BLaER1 treated with 17β-estradiol and CSF1 and Interleukin-3, amounts not matched to agents 10 nM and 100 nM (cell line): ENCODE results near the gene KCNH5.
A peak's percentile ranks its signal among the peaks of the same experiment; 100 is the strongest.

Source experiments
- H3K27ac ChIP-seq, 11 experiments: shearing (Covaris generic); formaldehyde crosslinking; 2 replicates each; pipeline ENCODE4 v1.8.1; 2022
- H3K27me3 ChIP-seq, 11 experiments: shearing (Covaris generic); formaldehyde crosslinking; 2 replicates each; pipeline ENCODE4 v1.8.1; 2022
- H3K36me3 ChIP-seq, 11 experiments: shearing (Covaris generic); formaldehyde crosslinking; 2 replicates each; pipeline ENCODE4 v1.8.1; 2022
- H3K4me1 ChIP-seq, 10 experiments: shearing (Covaris generic); formaldehyde crosslinking; 2 replicates each; pipeline ENCODE4 v1.8.1; 2022
- H3K4me2 ChIP-seq, 11 experiments: shearing (Covaris generic); formaldehyde crosslinking; 2 replicates each; pipeline ENCODE4 v1.8.1; 2022
- H3K4me3 ChIP-seq, 10 experiments: shearing (Covaris generic); formaldehyde crosslinking; 2 replicates each; pipeline ENCODE4 v1.8.1; 2022
- H3K9ac ChIP-seq, 11 experiments: shearing (Covaris generic); formaldehyde crosslinking; 2 replicates each; pipeline ENCODE4 v1.8.1; 2022
- H3K9me3 ChIP-seq, 11 experiments: shearing (Covaris generic); formaldehyde crosslinking; replicated peaks in 1 of 11; 2 replicates each; pipeline ENCODE4 v1.8.1; 2022
- H4K20me1 ChIP-seq, 11 experiments: shearing (Covaris generic); formaldehyde crosslinking; 2 replicates each; pipeline ENCODE4 v1.8.1; 2022
- Cebpa-rat ChIP-seq, 11 experiments: shearing (Covaris generic); IDR thresholded peaks; 2 replicates each; pipeline ENCODE4 v1.8.1; 2022

The KCNH5 gene

DNA sequence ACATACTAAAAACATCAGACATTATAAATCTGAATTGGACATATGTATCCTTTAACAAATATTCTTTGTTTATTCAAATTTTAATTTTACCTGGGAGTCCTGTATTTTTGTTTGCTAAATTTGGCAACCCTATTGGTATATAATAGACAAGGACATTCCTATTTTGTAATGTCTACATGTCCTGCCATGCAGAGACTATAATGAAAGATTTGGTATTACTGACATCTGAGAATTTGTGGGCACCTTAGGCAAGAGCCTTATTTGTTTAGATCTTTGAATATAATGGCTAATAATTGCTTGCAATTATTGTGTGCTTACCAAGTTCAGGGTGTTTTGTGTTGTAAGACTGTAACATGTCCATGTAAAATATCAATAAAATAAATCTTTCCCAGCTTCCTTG, 334.4 kb downstream of the KCNH5 start:
- no peaks in the 10 kb centered on the region for H4K20me1 ChIP-seq
- peaks cover 0 to 14% (median 10%) of the 10 kb centered on the region in 10 experiments; a peak in 16 of 20 replicates for H3K4me1 ChIP-seq
- H3K27ac ChIP-seq = no peak overlapping the region
- TF ChIP-seq Cebpa-rat (IDR thresholded peaks at IDR 0.05) = no peak
- no peaks in the 10 kb centered on the region for H3K27me3 ChIP-seq
- H3K9ac ChIP-seq = no peak overlapping the region
- no peaks in the 10 kb centered on the region for H3K9me3 ChIP-seq
- H3K4me2 ChIP-seq = peak overlapping the region in 8 of 11 experiments; percentile 10 to 55 (median 40); a peak in 10 of 22 replicates
- no peak overlapping the region for H3K4me3 ChIP-seq
- no peaks in the 10 kb centered on the region for H3K36me3 ChIP-seq

DNA sequence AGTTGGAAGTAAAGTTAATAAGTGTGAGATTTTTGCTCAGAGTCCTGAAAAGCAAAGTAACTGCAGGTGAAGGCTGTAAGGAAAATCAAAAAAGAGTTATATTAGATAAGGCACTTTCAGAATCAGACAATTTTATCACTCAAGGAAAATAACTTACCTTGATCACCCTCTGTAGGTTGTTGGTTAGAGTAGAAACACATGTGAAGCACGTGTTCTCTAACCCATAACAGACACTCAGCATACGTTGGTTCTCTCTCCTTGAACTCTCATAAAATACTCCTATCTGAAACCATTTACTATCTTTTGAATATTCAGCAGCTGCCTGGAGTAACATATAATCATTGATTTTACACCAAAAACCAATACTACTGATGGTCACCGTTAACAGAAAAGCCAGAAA, 335.5 kb downstream of the KCNH5 start:
- no peak overlapping the region for H3K4me3 ChIP-seq
- no peak overlapping the region for H3K4me2 ChIP-seq
- no peak overlapping the region for H3K9ac ChIP-seq
- H3K9me3 ChIP-seq = no peaks in the 10 kb centered on the region
- TF ChIP-seq Cebpa-rat (IDR thresholded peaks at IDR 0.05) = no peak
- no peaks in the 10 kb centered on the region for H3K27me3 ChIP-seq
- H4K20me1 ChIP-seq = no peaks in the 10 kb centered on the region
- H3K27ac ChIP-seq = no peak overlapping the region
- H3K36me3 ChIP-seq = no peaks in the 10 kb centered on the region
- H3K4me1 ChIP-seq = peaks cover 0 to 14% (median 10%) of the 10 kb centered on the region in 10 experiments; a peak in 16 of 20 replicates

DNA sequence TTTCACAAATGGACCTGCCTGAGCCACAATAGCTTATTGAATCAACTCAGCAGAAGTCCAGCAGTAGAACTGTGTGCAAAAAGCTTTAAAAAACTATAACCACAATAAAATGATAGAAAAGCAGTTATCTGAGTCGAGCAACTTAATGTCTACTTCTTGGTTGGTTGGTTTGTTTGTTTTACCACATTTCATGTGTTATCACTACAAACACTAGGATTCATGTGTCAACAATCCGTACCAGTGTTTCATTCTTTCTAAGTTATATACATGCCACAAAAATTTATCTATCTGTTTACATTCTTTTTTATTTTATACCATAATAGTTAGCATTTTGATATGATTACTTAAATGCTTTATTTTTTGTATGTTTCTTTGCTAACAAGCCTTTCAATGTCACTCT, 339.0 kb downstream of the KCNH5 start:
- H3K9me3 ChIP-seq = no peaks in the 10 kb centered on the region
- no peaks in the 10 kb centered on the region for H3K27me3 ChIP-seq
- H3K4me2 ChIP-seq = no peak overlapping the region
- no peaks in the 10 kb centered on the region for H4K20me1 ChIP-seq
- no peak overlapping the region for H3K27ac ChIP-seq
- no peak overlapping the region for H3K4me3 ChIP-seq
- no peaks in the 10 kb centered on the region for H3K36me3 ChIP-seq
- TF ChIP-seq Cebpa-rat (IDR thresholded peaks at IDR 0.05) = no peak
- no peak overlapping the region for H3K9ac ChIP-seq
- peaks cover 0 to 8% (median 4%) of the 10 kb centered on the region in 10 experiments; a peak in 16 of 20 replicates for H3K4me1 ChIP-seq

DNA sequence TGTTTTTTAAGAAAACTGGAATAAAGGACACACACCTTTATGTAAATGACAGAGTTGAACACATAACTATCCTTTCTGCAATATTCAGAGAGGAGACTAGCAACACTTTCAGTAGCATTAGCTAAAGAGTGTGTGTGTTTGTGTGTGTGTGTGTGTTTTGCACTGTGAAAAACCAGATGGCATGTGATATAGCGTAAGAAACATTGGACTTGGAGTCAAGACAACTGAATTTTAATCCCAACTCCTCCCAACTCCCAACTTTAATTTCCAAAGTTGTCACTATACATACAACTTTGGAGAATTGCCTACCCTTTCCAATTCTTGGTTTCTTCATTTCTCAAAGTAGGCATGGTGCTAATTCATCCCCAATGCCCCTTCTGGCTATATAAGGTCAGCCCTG, 347.8 kb downstream of the KCNH5 start:
- no peaks in the 10 kb centered on the region for H3K36me3 ChIP-seq
- H3K9ac ChIP-seq = no peak overlapping the region
- H4K20me1 ChIP-seq = no peaks in the 10 kb centered on the region
- TF ChIP-seq Cebpa-rat (IDR thresholded peaks at IDR 0.05) = no peak
- H3K4me2 ChIP-seq = no peak overlapping the region
- H3K4me1 ChIP-seq = no peaks in the 10 kb centered on the region
- H3K9me3 ChIP-seq = no peaks in the 10 kb centered on the region
- H3K27me3 ChIP-seq = no peaks in the 10 kb centered on the region
- H3K4me3 ChIP-seq = no peak overlapping the region
- no peak overlapping the region for H3K27ac ChIP-seq

DNA sequence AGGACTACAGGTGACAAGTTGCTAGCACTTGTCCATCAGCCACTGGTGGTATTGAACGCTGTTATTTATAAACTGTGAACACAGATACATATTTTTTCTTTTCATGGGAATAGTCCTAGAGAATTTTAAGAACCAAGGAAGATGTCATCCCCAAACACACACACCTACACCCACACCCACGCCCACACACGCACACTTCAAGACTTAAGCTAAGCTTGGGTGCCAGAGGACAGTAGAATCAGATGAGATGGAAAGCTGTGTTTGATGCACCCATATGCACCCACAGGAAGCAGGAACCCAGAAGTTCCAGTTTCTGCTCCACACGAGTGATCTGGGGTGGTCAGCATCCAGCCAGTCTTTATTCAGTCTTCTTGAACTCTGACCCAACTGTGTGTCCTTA, 348.3 kb downstream of the KCNH5 start:
- H3K9ac ChIP-seq = no peak overlapping the region
- H3K4me3 ChIP-seq = no peak overlapping the region
- no peaks in the 10 kb centered on the region for H3K4me1 ChIP-seq

DNA sequence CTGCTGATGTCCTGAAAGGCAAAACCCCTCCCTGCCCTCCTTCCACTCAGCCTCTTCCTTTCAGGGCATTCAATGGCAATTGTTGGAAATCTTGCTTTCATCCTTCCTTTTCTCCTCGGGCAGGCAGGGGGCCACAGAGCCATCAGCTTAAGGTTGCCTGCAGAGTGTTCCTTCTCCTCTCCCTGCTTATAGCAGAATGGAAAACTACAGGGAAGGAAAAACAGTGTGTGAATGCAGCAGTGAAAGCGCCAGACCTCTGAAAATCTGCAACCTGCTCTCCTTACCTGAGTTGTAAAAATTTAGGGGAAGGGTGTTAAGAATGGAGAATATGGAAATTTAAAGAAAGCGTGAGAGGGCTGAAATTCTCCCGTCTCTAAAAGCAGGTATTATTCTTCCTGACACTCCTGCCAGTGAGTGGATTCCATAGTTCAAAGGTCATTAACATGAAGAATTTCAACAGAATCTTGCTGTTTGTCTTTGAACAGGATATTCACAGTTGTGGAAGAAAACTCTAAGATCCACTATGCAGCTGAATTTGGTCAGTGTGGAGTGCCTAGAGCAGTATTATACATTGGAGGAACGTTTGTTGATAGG, 348.8 kb downstream of the KCNH5 start:
- no peaks in the 10 kb centered on the region for H3K4me1 ChIP-seq
- no peak overlapping the region for H3K4me2 ChIP-seq
- no peaks in the 10 kb centered on the region for H3K27me3 ChIP-seq
- H4K20me1 ChIP-seq = no peaks in the 10 kb centered on the region
- no peaks in the 10 kb centered on the region for H3K36me3 ChIP-seq
- H3K9ac ChIP-seq = no peak overlapping the region
- no peak overlapping the region for H3K27ac ChIP-seq
- H3K4me3 ChIP-seq = no peak overlapping the region
- no peaks in the 10 kb centered on the region for H3K9me3 ChIP-seq
- TF ChIP-seq Cebpa-rat (IDR thresholded peaks at IDR 0.05) = no peak

More for the DNA sequence above, 348.3 kb downstream of the KCNH5 start:
- TF ChIP-seq Cebpa-rat (IDR thresholded peaks at IDR 0.05) = no peak
- no peak overlapping the region for H3K27ac ChIP-seq
- H3K4me2 ChIP-seq = no peak overlapping the region
- no peaks in the 10 kb centered on the region for H3K36me3 ChIP-seq
- no peaks in the 10 kb centered on the region for H4K20me1 ChIP-seq
- no peaks in the 10 kb centered on the region for H3K9me3 ChIP-seq
- no peaks in the 10 kb centered on the region for H3K27me3 ChIP-seq

DNA sequence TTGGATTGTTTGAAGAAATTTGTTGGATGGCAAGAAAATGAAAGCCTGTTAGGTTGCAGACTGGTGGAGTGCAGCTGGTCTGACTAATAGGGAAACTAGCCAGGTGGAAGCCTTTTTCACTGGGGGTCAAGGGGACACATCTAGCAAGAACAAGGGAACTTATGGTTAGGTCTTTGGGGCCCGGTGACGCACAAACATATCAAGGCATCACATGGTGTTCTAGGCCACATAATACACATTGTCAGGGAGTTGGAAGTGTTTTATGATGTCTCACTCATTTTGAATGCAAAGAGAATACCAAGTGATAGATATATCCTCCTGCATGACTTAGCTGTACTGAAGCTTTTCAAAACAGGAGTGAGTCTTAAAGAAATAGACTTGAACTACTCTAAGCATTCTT, 351.2 kb downstream of the KCNH5 start:
- Histone ChIP-seq H3K36me3 (no peaks in the 10 kb centered on the region), H3K4me1 (no peaks in the 10 kb centered on the region), H3K9ac (no peak overlapping the region), H3K9me3 (no peaks in the 10 kb centered on the region), H3K4me3 (no peak overlapping the region), H3K27me3 (no peaks in the 10 kb centered on the region), H3K4me2 (no peak overlapping the region), H4K20me1 (no peaks in the 10 kb centered on the region), H3K27ac (no peak overlapping the region)
- TF ChIP-seq Cebpa-rat (IDR thresholded peaks at IDR 0.05) = no peak

DNA sequence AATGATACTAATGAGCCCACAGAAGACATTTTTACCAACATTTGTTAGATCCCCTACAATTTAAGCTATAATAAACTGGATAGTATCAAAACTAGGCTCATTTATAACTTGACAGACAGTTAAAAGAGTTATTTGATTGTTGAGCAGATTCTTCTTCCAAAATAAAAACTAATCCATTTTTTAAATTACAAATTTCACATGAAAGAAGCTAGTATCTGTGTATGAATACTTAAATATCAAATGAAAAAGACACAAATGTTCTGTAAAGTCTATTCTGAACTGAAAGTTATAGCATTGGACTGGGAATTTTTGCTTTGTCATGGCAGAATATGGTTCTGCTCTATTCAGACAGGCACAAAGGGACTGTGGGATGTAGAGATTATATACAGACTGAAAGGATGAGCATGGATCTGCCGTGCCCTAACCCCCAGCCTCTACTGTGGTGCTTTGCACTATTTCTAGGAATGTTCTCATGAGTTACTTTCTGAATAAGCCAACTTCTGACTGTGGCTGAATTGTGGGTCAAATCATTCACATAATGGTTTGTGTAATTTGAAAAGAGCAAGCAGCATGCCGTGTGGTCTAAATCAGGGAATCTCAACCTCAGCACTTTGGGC, 352.7 kb downstream of the KCNH5 start:
- Histone ChIP-seq H3K4me2 (no peak overlapping the region), H3K9ac (no peak overlapping the region), H4K20me1 (no peaks in the 10 kb centered on the region), H3K4me1 (no peaks in the 10 kb centered on the region), H3K27ac (no peak overlapping the region), H3K36me3 (no peaks in the 10 kb centered on the region), H3K9me3 (peaks cover 0 to 10% (median 7%) of the 10 kb centered on the region in 11 experiments; a peak in 11 of 22 replicates), H3K4me3 (no peak overlapping the region), H3K27me3 (no peaks in the 10 kb centered on the region)
- no peak for TF ChIP-seq Cebpa-rat (IDR thresholded peaks at IDR 0.05)

DNA sequence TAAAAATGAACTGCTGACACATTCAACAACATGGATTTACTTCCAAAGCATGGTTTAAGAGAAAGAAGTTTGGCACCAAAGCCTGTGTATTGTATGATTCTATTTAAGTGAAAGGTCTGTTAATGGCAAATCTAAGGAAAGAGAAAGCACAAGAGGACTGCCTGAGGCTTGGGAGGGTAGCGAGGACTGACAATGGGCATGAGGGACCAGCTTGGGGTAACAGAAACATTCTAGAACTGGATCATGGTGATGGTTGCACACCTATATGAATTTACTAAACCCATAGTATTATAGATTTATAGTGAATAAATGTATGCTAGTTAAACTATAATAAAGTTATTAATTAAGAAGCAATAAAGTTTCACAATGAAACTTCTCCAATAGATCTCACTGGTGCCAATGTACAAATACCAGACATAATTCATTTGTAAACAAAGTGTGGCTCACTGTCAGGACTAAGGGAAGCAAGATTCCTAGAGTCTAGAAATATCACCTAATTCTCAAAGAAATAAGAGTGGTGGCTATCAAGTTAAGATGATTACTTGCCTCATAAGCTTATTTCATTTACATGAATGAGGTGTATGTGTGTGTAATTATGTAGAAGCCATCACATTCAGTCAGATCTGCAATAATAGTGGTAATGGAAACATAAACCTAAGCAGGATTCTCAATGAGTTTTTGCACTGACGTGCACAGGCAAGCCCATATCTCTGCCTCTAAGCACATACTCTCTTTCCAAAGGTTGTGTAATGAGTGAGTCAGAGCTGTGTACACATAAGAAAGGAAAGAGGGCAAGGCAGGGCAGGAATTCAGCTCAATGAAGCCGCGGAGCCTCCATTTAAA, 353.4 kb downstream of the KCNH5 start:
- peaks cover 0 to 12% (median 8%) of the 10 kb centered on the region in 11 experiments; a peak in 11 of 22 replicates for H3K9me3 ChIP-seq
- H3K27me3 ChIP-seq = no peaks in the 10 kb centered on the region
- H3K4me1 ChIP-seq = no peaks in the 10 kb centered on the region
- H3K4me3 ChIP-seq = no peak overlapping the region
- no peaks in the 10 kb centered on the region for H4K20me1 ChIP-seq
- no peaks in the 10 kb centered on the region for H3K36me3 ChIP-seq
- no peak overlapping the region for H3K27ac ChIP-seq
- no peak overlapping the region for H3K4me2 ChIP-seq
- no peak overlapping the region for H3K9ac ChIP-seq
- TF ChIP-seq Cebpa-rat (IDR thresholded peaks at IDR 0.05) = no peak
